HepG2 (cell line): ENCODE results near the gene ATXN7L3. TPM values are rescaled to one million over a fixed set of nuclear protein-coding genes. Genes with fewer than 3 reads are reported as not detected.
A peak's percentile ranks its signal among the peaks of the same experiment; 100 is the strongest.

Source experiments
- ATRX ChIP-seq: sonication (generic); formaldehyde crosslinking; IDR thresholded peaks from 2 replicates; pipeline ENCODE4 v1.4.0; 2020; ENCODE audit warnings: missing genetic modification reagents, borderline replicate concordance
- BCLAF1 ChIP-seq: fragments of 450-650 bp; IDR thresholded peaks from 2 replicates; pipeline ENCODE4 v1.6.1; 2017; ENCODE audit warnings: mild to moderate bottlenecking
- CBX5 ChIP-seq: sonication (generic); formaldehyde crosslinking; IDR thresholded peaks from 2 replicates; pipeline ENCODE4 v1.4.0; 2020; ENCODE audit warnings: missing genetic modification reagents, borderline replicate concordance
- DMAP1 ChIP-seq: IDR thresholded peaks from 2 replicates; pipeline ENCODE4 v1.6.1; 2016
- GLI4 ChIP-seq: sonication (generic); formaldehyde crosslinking; IDR thresholded peaks from 2 replicates; pipeline ENCODE4 v1.5.1; 2020; ENCODE audit warnings: missing genetic modification reagents, mild to moderate bottlenecking, moderate library complexity, borderline replicate concordance
- KAT2B ChIP-seq: fragments of 150-350 bp; IDR thresholded peaks from 2 replicates; pipeline ENCODE4 v1.6.1; 2014; ENCODE audit warnings: low read depth, low read length, borderline replicate concordance
- KAT7 ChIP-seq: IDR thresholded peaks from 2 replicates; pipeline ENCODE4 v1.6.1; 2018; ENCODE audit warnings: borderline replicate concordance, missing compliant biosample characterization
- NFYB ChIP-seq: sonication (generic); formaldehyde crosslinking; IDR thresholded peaks from 2 replicates; pipeline ENCODE4 v1.4.0; 2020; ENCODE audit warnings: missing genetic modification reagents
- NFYC ChIP-seq: IDR thresholded peaks from 2 replicates; pipeline ENCODE4 v1.6.1; 2016; ENCODE audit warnings: missing genetic modification reagents, missing compliant biosample characterization
- NRL ChIP-seq: sonication (generic); formaldehyde crosslinking; IDR thresholded peaks from 2 replicates; pipeline ENCODE4 v1.5.0; 2020; ENCODE audit warnings: missing genetic modification reagents, mild to moderate bottlenecking, moderate library complexity, borderline replicate concordance
- SMYD3 ChIP-seq: sonication (generic); formaldehyde crosslinking; IDR thresholded peaks from 2 replicates; pipeline ENCODE4 v1.8.1; 2023; ENCODE audit warnings: mild to moderate bottlenecking, missing genetic modification reagents
- SNAPC2 ChIP-seq: sonication (generic); formaldehyde crosslinking; IDR thresholded peaks from 2 replicates; pipeline ENCODE4 v1.8.1; 2022; ENCODE audit warnings: mild to moderate bottlenecking, missing genetic modification reagents
- SP5 ChIP-seq: IDR thresholded peaks from 2 replicates; pipeline ENCODE4 v1.6.1; 2016; ENCODE audit warnings: low read depth, borderline replicate concordance
- TBX2 ChIP-seq: sonication (generic); formaldehyde crosslinking; IDR thresholded peaks from 2 replicates; pipeline ENCODE4 v1.5.0; 2020; ENCODE audit warnings: missing genetic modification reagents, mild to moderate bottlenecking, borderline replicate concordance
- TCF7L2 ChIP-seq: IDR thresholded peaks from 2 replicates; pipeline ENCODE4 v1.6.1; 2011; ENCODE audit warnings: mild to moderate bottlenecking, low read depth, low read length, moderate library complexity
- YY1 ChIP-seq: IDR thresholded peaks from 2 replicates; pipeline ENCODE4 v1.6.1; 2011; ENCODE audit warnings: low read length, low read depth, moderate library complexity, mild to moderate bottlenecking; ENCODE audit not compliant: insufficient read depth, insufficient replicate concordance
- ZBTB1 ChIP-seq: sonication (generic); formaldehyde crosslinking; IDR thresholded peaks from 2 replicates; pipeline ENCODE4 v1.4.0; 2020; ENCODE audit warnings: missing genetic modification reagents, borderline replicate concordance
- ZEB1 ChIP-seq: IDR thresholded peaks from 2 replicates; pipeline ENCODE4 v1.6.1; 2012; ENCODE audit warnings: mild to moderate bottlenecking, low read depth, inconsistent platforms; ENCODE audit not compliant: insufficient replicate concordance
- ZMYM2 ChIP-seq: sonication (generic); formaldehyde crosslinking; IDR thresholded peaks from 2 replicates; pipeline ENCODE4 v1.8.0; 2022; ENCODE audit warnings: mild to moderate bottlenecking, missing genetic modification reagents
- ZNF333 ChIP-seq: sonication (generic); formaldehyde crosslinking; IDR thresholded peaks from 2 replicates; pipeline ENCODE4 v1.4.0; 2020; ENCODE audit warnings: mild to moderate bottlenecking, missing genetic modification reagents, borderline replicate concordance
- ZNF44 ChIP-seq: sonication (generic); formaldehyde crosslinking; IDR thresholded peaks from 2 replicates; pipeline ENCODE4 v1.5.1; 2020; ENCODE audit warnings: mild to moderate bottlenecking, missing genetic modification reagents
- ZNF619 ChIP-seq: sonication (generic); formaldehyde crosslinking; IDR thresholded peaks from 2 replicates; pipeline ENCODE4 v1.4.0; 2020; ENCODE audit warnings: mild to moderate bottlenecking, missing genetic modification reagents
- ZNF7 ChIP-seq: IDR thresholded peaks from 2 replicates; pipeline ENCODE4 v1.6.1; 2016; ENCODE audit warnings: missing biosample characterization, missing genetic modification reagents
- ZNF773 ChIP-seq: sonication (generic); formaldehyde crosslinking; IDR thresholded peaks from 2 replicates; pipeline ENCODE4 v1.4.0; 2020; ENCODE audit warnings: missing genetic modification reagents, borderline replicate concordance
- ZNF879 ChIP-seq: sonication (generic); formaldehyde crosslinking; IDR thresholded peaks from 2 replicates; pipeline ENCODE4 v1.8.1; 2023; ENCODE audit warnings: missing genetic modification reagents
- polyA plus RNA-seq, 8 experiments: library from polyadenylated mRNA; depleted of rRNA in 3 of 8; stranded (reverse) in 7 of 8; unstranded in 1 of 8; fragments of >200 nt; fragmentation: Illumina TruSeq in 4 of 8; extraction: Trizol in 4 of 8; gene quantifications; 2 replicates each; pipeline versions ENCODE4 v1.2.1 to v1.2.3, GENCODE V29; 2011 to 2016; ENCODE audit warnings: low read depth in 4 of 8, missing spikeins in 1 of 8, mixed read lengths in 1 of 8; ENCODE audit not compliant: insufficient read depth in 1 of 8
- total RNA-seq, 5 experiments: library from RNA; depleted of rRNA; stranded (reverse); fragments of >200 nt; fragmentation: Illumina TruSeq; extraction: Trizol; gene quantifications; 2 replicates each; pipeline ENCODE4 v1.2.3, GENCODE V29; 2016; ENCODE audit warnings: low read depth in 1 of 5
- TF ChIP-seq, protein P1 (sequence below): IDR thresholded peaks from 2 replicates; pipeline ENCODE4 v1.6.1; 2012; ENCODE audit warnings: inconsistent platforms
- TF ChIP-seq, protein P2 (sequence below): sonication (generic); formaldehyde crosslinking; IDR thresholded peaks from 2 replicates; pipeline ENCODE4 v1.8.1; 2023; ENCODE audit warnings: mild to moderate bottlenecking, missing genetic modification reagents
- TF ChIP-seq, protein P3 (sequence below): sonication (generic); formaldehyde crosslinking; IDR thresholded peaks from 2 replicates; pipeline ENCODE4 v1.9.0; 2021; ENCODE audit warnings: missing genetic modification reagents, borderline replicate concordance

ATXN7L3 gene
- total and polyA plus RNA-seq, 2 of the 13 experiments (the other 11 are each of a cell fraction or from before 2014, with no cell fraction given) = 44.5 to 59.1 TPM

GRCh38 chr17:44218344-44219107 lies 18.8 kb upstream of the ATXN7L3 start (continued):
- TF ChIP-seq, protein P1, sequence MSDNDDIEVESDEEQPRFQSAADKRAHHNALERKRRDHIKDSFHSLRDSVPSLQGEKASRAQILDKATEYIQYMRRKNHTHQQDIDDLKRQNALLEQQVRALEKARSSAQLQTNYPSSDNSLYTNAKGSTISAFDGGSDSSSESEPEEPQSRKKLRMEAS = peak; percentile 88
- TF ChIP-seq CBX5 (CRISPR knock-in tag) = no peak
- peak; percentile 79 for TF ChIP-seq SP5 (CRISPR knock-in tag)
- TF ChIP-seq TBX2 (CRISPR knock-in tag) = 0 out of 2 replicates have a peak, but pooled peaks have one; percentile 19
- TF ChIP-seq KAT7 = no peak; the same call in 1 of the 2 replicates
- TF ChIP-seq, protein P2, sequence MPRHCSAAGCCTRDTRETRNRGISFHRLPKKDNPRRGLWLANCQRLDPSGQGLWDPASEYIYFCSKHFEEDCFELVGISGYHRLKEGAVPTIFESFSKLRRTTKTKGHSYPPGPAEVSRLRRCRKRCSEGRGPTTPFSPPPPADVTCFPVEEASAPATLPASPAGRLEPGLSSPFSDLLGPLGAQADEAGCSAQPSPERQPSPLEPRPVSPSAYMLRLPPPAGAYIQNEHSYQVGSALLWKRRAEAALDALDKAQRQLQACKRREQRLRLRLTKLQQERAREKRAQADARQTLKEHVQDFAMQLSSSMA (CRISPR knock-in tag) = no peak; the same call in 1 of the 2 replicates
- TF ChIP-seq ZNF7 (CRISPR knock-in tag) = no peak
- no peak for TF ChIP-seq ZBTB1 (CRISPR knock-in tag)
- TF ChIP-seq NFYB (CRISPR knock-in tag) = no peak
- TF ChIP-seq SNAPC2 = no peak
- no peak for TF ChIP-seq KAT2B
- TF ChIP-seq ZEB1 = no peak
- no peak for TF ChIP-seq TCF7L2
- peak; percentile 27; the same call in 1 of the 2 replicates for TF ChIP-seq NFYC
- TF ChIP-seq YY1 = peak; percentile 48
- TF ChIP-seq ZMYM2 (CRISPR knock-in tag) = no peak
- TF ChIP-seq ZNF44 (CRISPR knock-in tag) = no peak
- TF ChIP-seq DMAP1 (CRISPR knock-in tag) = no peak
- TF ChIP-seq BCLAF1 = no peak
- no peak for TF ChIP-seq ZNF879 (CRISPR knock-in tag)
- TF ChIP-seq NRL = no peak
- no peak for TF ChIP-seq SMYD3 (CRISPR knock-in tag)
- no peak for TF ChIP-seq ATRX (CRISPR knock-in tag)
- no peak for TF ChIP-seq GLI4 (CRISPR knock-in tag)
- TF ChIP-seq, protein P3, sequence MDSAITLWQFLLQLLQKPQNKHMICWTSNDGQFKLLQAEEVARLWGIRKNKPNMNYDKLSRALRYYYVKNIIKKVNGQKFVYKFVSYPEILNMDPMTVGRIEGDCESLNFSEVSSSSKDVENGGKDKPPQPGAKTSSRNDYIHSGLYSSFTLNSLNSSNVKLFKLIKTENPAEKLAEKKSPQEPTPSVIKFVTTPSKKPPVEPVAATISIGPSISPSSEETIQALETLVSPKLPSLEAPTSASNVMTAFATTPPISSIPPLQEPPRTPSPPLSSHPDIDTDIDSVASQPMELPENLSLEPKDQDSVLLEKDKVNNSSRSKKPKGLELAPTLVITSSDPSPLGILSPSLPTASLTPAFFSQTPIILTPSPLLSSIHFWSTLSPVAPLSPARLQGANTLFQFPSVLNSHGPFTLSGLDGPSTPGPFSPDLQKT (CRISPR knock-in tag) = no peak
- TF ChIP-seq ZNF333 (CRISPR knock-in tag) = no peak
- no peak for TF ChIP-seq ZNF619 (CRISPR knock-in tag)
- no peak for TF ChIP-seq ZNF773 (CRISPR knock-in tag)
